Liver (tissue), 9 donors: ENCODE measurements around the gene PPP1R2B. TPM values are rescaled to one million over a fixed set of nuclear protein-coding genes. Genes with fewer than 3 reads are reported as not detected.

Experiments
- DNase-seq: peaks from one replicate; pipeline ENCODE4 v3.0.0-alpha.2; 2017; ENCODE audit warnings: low spot score
- H3K27ac ChIP-seq, 2 donors: one replicate each; pipeline ENCODE4 v1.7.0; 2013; ENCODE audit warnings: inconsistent platforms in 2 of 2, low read length in 2 of 2, control low read depth in 1 of 2, low read depth in 1 of 2, mild to moderate bottlenecking in 1 of 2
- H3K27me3 ChIP-seq, 4 donors: one replicate each; pipeline versions ENCODE4 v1.6.1 to v1.7.0; 2013; ENCODE audit warnings: low read length in 3 of 4, inconsistent platforms in 1 of 4, mild to moderate bottlenecking in 1 of 4, moderate library complexity in 1 of 4; ENCODE audit not compliant: control insufficient read depth in 4 of 4, insufficient read depth in 4 of 4
- H3K36me3 ChIP-seq, 4 donors: one replicate each; pipeline versions ENCODE4 v1.6.1 to v1.7.0; 2013; ENCODE audit warnings: low read length in 3 of 4, mild to moderate bottlenecking in 3 of 4, low read depth in 1 of 4, moderate library complexity in 1 of 4; ENCODE audit not compliant: control insufficient read depth in 4 of 4, insufficient read depth in 3 of 4
- H3K4me1 ChIP-seq, 4 donors: one replicate each; pipeline versions ENCODE4 v1.6.1 to v1.7.0; 2013; ENCODE audit warnings: low read length in 3 of 4, mild to moderate bottlenecking in 3 of 4, moderate library complexity in 1 of 4; ENCODE audit not compliant: control insufficient read depth in 4 of 4, insufficient read depth in 4 of 4
- H3K4me3 ChIP-seq, 3 donors: one replicate each; pipeline versions ENCODE4 v1.6.1 to v1.7.0; 2013; ENCODE audit warnings: low read length in 3 of 3, control low read depth in 1 of 3, low read depth in 1 of 3, mild to moderate bottlenecking in 1 of 3
- H3K9ac ChIP-seq, 2 donors: one replicate each; pipeline ENCODE4 v1.7.0; 2013; ENCODE audit warnings: low read length in 2 of 2, mild to moderate bottlenecking in 2 of 2, moderate library complexity in 2 of 2, control low read depth in 1 of 2, low read depth in 1 of 2
- H3K9me3 ChIP-seq, 4 donors: one replicate each; pipeline versions ENCODE4 v1.6.1 to v1.7.0; 2013; ENCODE audit warnings: low read length in 3 of 4; ENCODE audit not compliant: control insufficient read depth in 4 of 4
- EGR1 ChIP-seq, 2 donors: IDR thresholded peaks; 2 replicates each; pipeline ENCODE4 v1.6.1; 2016 to 2018; ENCODE audit warnings: antibody characterized with exemption in 2 of 2, low read depth in 2 of 2
- FOXA1 ChIP-seq: IDR thresholded peaks from 2 replicates; pipeline ENCODE4 v1.6.1; 2016; ENCODE audit warnings: antibody characterized with exemption
- FOXA2 ChIP-seq: IDR thresholded peaks from 2 replicates; pipeline ENCODE4 v1.6.1; 2016; ENCODE audit warnings: antibody characterized with exemption
- GABPA ChIP-seq, 2 donors: IDR thresholded peaks in 1 of 2; conservative IDR thresholded peaks in 1 of 2; 2 replicates each; pipeline ENCODE4 v1.6.1; 2016; ENCODE audit warnings: antibody characterized with exemption in 2 of 2, mild to moderate bottlenecking in 1 of 2, moderate library complexity in 1 of 2
- HNF4A ChIP-seq, 2 donors: conservative IDR thresholded peaks; 2 replicates each; pipeline ENCODE4 v1.6.1; 2016; ENCODE audit warnings: antibody characterized with exemption in 2 of 2, mild to moderate bottlenecking in 2 of 2
- HNF4G ChIP-seq: IDR thresholded peaks from 2 replicates; pipeline ENCODE4 v1.6.1; 2016; ENCODE audit warnings: antibody characterized with exemption
- JUND ChIP-seq, 2 donors: IDR thresholded peaks; 2 replicates each; pipeline ENCODE4 v1.6.1; 2016; ENCODE audit warnings: antibody characterized with exemption in 2 of 2
- NR2F2 ChIP-seq: IDR thresholded peaks from 2 replicates; pipeline ENCODE4 v1.6.1; 2016; ENCODE audit warnings: antibody characterized with exemption
- RAD21 ChIP-seq, 2 donors: IDR thresholded peaks; 2 replicates each; pipeline ENCODE4 v1.6.1; 2016; ENCODE audit warnings: antibody characterized with exemption in 2 of 2, mild to moderate bottlenecking in 2 of 2
- RXRA ChIP-seq, 2 donors: IDR thresholded peaks; 2 replicates each; pipeline ENCODE4 v1.6.1; 2017 to 2018; ENCODE audit warnings: antibody characterized with exemption in 2 of 2, mild to moderate bottlenecking in 1 of 2
- SP1 ChIP-seq: IDR thresholded peaks from 2 replicates; pipeline ENCODE4 v1.6.1; 2018; ENCODE audit warnings: antibody characterized with exemption, mild to moderate bottlenecking
- TAF1 ChIP-seq: conservative IDR thresholded peaks from 2 replicates; pipeline ENCODE4 v1.6.1; 2016; ENCODE audit warnings: antibody characterized with exemption, mild to moderate bottlenecking
- YY1 ChIP-seq: IDR thresholded peaks from 2 replicates; pipeline ENCODE4 v1.6.1; 2016; ENCODE audit warnings: antibody characterized with exemption, mild to moderate bottlenecking
- WGBS: extraction: QIAGEN DNeasy Blood & Tissue Kit; methylation state at CpG from one replicate; pipeline ENCODE4 v1.1.7; 2013; 5-methylcytosine and 5-hydroxymethylcytosine counted together
- polyA plus RNA-seq, 2 donors: library from polyadenylated mRNA; stranded (reverse) in 1 of 2; unstranded in 1 of 2; fragments of 200-250 nt in 1 of 2; fragments of >200 nt in 1 of 2; fragmentation: Nextera tagmentation in 1 of 2; extraction: Ambion mirVana in 1 of 2; gene quantifications; one replicate each; pipeline versions ENCODE4 v1.2.1 to v1.2.3, GENCODE V29; 2013 to 2015
- total RNA-seq, 2 donors: library from RNA; depleted of rRNA; stranded (reverse); fragments of >200 nt; gene quantifications; one replicate each; pipeline ENCODE4 v1.2.3, GENCODE V29; 2014
- TF ChIP-seq, protein P1 (sequence below): IDR thresholded peaks from 2 replicates; pipeline ENCODE4 v1.6.1; 2016; ENCODE audit warnings: antibody characterized with exemption
- TF ChIP-seq, protein P2 (sequence below): IDR thresholded peaks from 2 replicates; pipeline ENCODE4 v1.6.1; 2016; ENCODE audit warnings: antibody characterized with exemption
- TF ChIP-seq, protein P3 (sequence below): fragments of 150-350 bp; IDR thresholded peaks from 2 replicates; pipeline ENCODE4 v1.5.1; 2017; ENCODE audit warnings: improper control_type of control experiment, low read depth, low read length; ENCODE audit not compliant: missing input control
- TF ChIP-seq, protein P4 (sequence below): IDR thresholded peaks from 2 replicates; pipeline ENCODE4 v1.6.1; 2016; ENCODE audit warnings: antibody characterized with exemption
- donor health status: healthy.
- donor health status: healthy.
- donor health status: healthy.
- donor health status: healthy.
- donor health status: healthy.

Gene PPP1R2B
- total and polyA plus RNA-seq, 4 donors: not detected

DNA sequence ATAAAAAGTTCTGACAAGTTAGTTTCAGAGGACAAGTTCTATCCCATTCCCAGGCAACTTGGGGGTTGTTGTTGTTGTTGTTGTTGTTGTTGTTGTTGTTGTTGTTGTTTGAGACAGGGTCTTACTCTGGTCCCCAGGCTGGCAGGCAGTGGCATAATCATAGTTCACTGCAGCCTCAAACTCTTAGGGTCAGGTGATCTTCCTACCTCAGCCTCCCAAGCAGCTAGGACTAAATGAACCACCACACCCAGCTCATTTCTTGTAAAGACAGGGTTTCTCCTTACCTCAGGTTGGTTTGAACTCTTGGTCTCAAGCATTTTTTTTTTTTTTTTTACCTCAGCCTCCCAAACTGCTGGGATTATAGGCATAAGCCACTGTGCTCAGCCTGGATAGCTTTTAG lies 15.3 kb downstream of the PPP1R2B start:
- no peaks in the 10 kb centered on the region for H3K4me1 ChIP-seq
- peaks cover 0 to 3% (median under 1%) of the 10 kb centered on the region in 4 donors for H3K9me3 ChIP-seq
- TF ChIP-seq NR2F2 (no peak), SP1 (no peak), RAD21 (IDR thresholded peaks at IDR 0.05) (no peak), HNF4G (no peak), JUND (IDR thresholded peaks at IDR 0.05) (no peak), HNF4A (conservative IDR thresholded peaks at IDR 0.05) (no peak), FOXA1 (no peak), RXRA (IDR thresholded peaks at IDR 0.05) (no peak), GABPA (IDR thresholded peaks at IDR 0.05 in 1 of 2, conservative IDR thresholded peaks at IDR 0.05 in 1 of 2) (no peak), EGR1 (IDR thresholded peaks at IDR 0.05; ENCODE audit: low read depth in 2 of 2) (no peak), YY1 (no peak), TAF1 (no peak), FOXA2 (no peak)
- TF ChIP-seq, protein P1, sequence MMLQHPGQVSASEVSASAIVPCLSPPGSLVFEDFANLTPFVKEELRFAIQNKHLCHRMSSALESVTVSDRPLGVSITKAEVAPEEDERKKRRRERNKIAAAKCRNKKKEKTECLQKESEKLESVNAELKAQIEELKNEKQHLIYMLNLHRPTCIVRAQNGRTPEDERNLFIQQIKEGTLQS: no peak
- TF ChIP-seq, protein P2, sequence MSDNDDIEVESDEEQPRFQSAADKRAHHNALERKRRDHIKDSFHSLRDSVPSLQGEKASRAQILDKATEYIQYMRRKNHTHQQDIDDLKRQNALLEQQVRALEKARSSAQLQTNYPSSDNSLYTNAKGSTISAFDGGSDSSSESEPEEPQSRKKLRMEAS: no peak
- TF ChIP-seq, protein P3, sequence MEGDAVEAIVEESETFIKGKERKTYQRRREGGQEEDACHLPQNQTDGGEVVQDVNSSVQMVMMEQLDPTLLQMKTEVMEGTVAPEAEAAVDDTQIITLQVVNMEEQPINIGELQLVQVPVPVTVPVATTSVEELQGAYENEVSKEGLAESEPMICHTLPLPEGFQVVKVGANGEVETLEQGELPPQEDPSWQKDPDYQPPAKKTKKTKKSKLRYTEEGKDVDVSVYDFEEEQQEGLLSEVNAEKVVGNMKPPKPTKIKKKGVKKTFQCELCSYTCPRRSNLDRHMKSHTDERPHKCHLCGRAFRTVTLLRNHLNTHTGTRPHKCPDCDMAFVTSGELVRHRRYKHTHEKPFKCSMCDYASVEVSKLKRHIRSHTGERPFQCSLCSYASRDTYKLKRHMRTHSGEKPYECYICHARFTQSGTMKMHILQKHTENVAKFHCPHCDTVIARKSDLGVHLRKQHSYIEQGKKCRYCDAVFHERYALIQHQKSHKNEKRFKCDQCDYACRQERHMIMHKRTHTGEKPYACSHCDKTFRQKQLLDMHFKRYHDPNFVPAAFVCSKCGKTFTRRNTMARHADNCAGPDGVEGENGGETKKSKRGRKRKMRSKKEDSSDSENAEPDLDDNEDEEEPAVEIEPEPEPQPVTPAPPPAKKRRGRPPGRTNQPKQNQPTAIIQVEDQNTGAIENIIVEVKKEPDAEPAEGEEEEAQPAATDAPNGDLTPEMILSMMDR: no peak
- TF ChIP-seq, protein P4, sequence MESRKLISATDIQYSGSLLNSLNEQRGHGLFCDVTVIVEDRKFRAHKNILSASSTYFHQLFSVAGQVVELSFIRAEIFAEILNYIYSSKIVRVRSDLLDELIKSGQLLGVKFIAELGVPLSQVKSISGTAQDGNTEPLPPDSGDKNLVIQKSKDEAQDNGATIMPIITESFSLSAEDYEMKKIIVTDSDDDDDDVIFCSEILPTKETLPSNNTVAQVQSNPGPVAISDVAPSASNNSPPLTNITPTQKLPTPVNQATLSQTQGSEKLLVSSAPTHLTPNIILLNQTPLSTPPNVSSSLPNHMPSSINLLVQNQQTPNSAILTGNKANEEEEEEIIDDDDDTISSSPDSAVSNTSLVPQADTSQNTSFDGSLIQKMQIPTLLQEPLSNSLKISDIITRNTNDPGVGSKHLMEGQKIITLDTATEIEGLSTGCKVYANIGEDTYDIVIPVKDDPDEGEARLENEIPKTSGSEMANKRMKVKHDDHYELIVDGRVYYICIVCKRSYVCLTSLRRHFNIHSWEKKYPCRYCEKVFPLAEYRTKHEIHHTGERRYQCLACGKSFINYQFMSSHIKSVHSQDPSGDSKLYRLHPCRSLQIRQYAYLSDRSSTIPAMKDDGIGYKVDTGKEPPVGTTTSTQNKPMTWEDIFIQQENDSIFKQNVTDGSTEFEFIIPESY: no peak
- no peak for DNase-seq
- no peak overlapping the region for H3K27ac ChIP-seq
- no peak overlapping the region for H3K4me3 ChIP-seq
- H3K9ac ChIP-seq: no peak overlapping the region
- no peaks in the 10 kb centered on the region for H3K36me3 ChIP-seq
- no peaks in the 10 kb centered on the region for H3K27me3 ChIP-seq

DNA sequence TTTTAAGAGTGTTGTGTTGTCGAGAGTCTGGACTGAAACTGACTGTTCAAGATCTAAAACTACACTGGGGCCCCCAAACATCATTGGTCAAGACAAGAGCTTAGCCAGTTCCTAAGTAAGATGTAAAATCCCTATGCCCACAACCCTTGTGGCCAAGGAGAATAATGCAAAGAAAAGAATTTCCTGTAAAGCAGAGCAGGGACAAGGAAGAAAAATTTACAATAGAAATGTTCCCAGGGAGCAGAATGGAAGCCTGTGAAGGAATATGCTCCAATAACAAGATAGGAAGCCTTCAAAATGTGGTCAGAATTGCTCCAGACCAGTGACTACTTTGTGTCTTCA lies 20.4 kb downstream of the PPP1R2B start:
- Histone ChIP-seq H3K9me3 (peaks cover 2 to 14% (median 3%) of the 10 kb centered on the region in 4 donors), H3K4me3 (no peak overlapping the region), H3K27ac (no peak overlapping the region), H3K27me3 (no peaks in the 10 kb centered on the region), H3K36me3 (no peaks in the 10 kb centered on the region), H3K4me1 (no peaks in the 10 kb centered on the region), H3K9ac (no peak overlapping the region)
- TF ChIP-seq HNF4A (conservative IDR thresholded peaks at IDR 0.05): no peak
- TF ChIP-seq SP1: no peak
- TF ChIP-seq FOXA2: no peak
- TF ChIP-seq, protein P2: no peak
- no peak for TF ChIP-seq JUND (IDR thresholded peaks at IDR 0.05)
- TF ChIP-seq, protein P3: no peak
- TF ChIP-seq YY1: no peak
- TF ChIP-seq RAD21 (IDR thresholded peaks at IDR 0.05): no peak
- TF ChIP-seq GABPA (IDR thresholded peaks at IDR 0.05 in 1 of 2, conservative IDR thresholded peaks at IDR 0.05 in 1 of 2): no peak
- TF ChIP-seq, protein P1: no peak
- no peak for DNase-seq
- WGBS: 85% methylated on average over 1 of the region's 1 CpG
